IMR-90 (cell line): ENCODE measurements around the gene KRT6B. TPM values are rescaled to one million over a fixed set of nuclear protein-coding genes. Genes with fewer than 3 reads are reported as not detected.

ENCODE experiments used
- ATAC-seq: fragments of 200-7000 bp; cut with Tn5 transposase; 2 replicates; pipeline ENCODE4 v1.9.1; 2020; ENCODE audit warnings: low read depth, mild to moderate bottlenecking, moderate library complexity
- BruUV-seq: library from RNA; stranded (reverse); fragments of 400-500 nt; replicated peaks from 2 replicates; lab custom pipeline; 2021; lab: Mats Ljungman, UMichigan
- CTCF ChIA-PET: fragments of 300-600 bp; formaldehyde crosslinking; extraction: SDS; loops from one replicate; lab custom pipeline; 2021; ENCODE audit warnings: antibody characterized with exemption; lab: Yijun Ruan, JAX
- POLR2A ChIA-PET: fragments of 300-600 bp; sonication (Branson Sonifier 250); formaldehyde crosslinking; loops from one replicate; lab custom pipeline; 2022; ENCODE audit warnings: antibody characterized with exemption; ENCODE audit not compliant: unreplicated experiment; lab: Charles Lee
- DNase-seq: peaks from one replicate; pipeline ENCODE4 v3.0.0; 2013
- H2AFZ ChIP-seq: replicated peaks from 2 replicates; pipeline ENCODE3; 2013; ENCODE audit warnings: low read length, mild to moderate bottlenecking; ENCODE audit not compliant: poor library complexity
- H2AK5ac ChIP-seq: 2 replicates; pipeline ENCODE4 v1.6.1; 2013; ENCODE audit warnings: low read depth, low read length, inconsistent platforms
- H2AK9ac ChIP-seq: replicated peaks from 2 replicates; pipeline ENCODE3; 2013; ENCODE audit warnings: mild to moderate bottlenecking, low read depth, low read length, moderate library complexity; ENCODE audit not compliant: poor library complexity
- H2BK120ac ChIP-seq: 2 replicates; pipeline ENCODE4 v1.6.1; 2013; ENCODE audit warnings: low read depth, low read length, inconsistent platforms
- H2BK15ac ChIP-seq: 3 replicates; pipeline ENCODE4 v1.6.1; 2013; ENCODE audit warnings: low read depth, low read length, inconsistent platforms
- H2BK20ac ChIP-seq: 2 replicates; pipeline ENCODE4 v1.6.1; 2013; ENCODE audit warnings: low read depth, mild to moderate bottlenecking, inconsistent platforms, low read length, moderate library complexity
- H2BK5ac ChIP-seq: 2 replicates; pipeline ENCODE4 v1.6.1; 2013; ENCODE audit warnings: mild to moderate bottlenecking, low read depth, low read length, inconsistent platforms; ENCODE audit not compliant: poor library complexity, severe bottlenecking
- H3K14ac ChIP-seq: replicated peaks from 2 replicates; pipeline ENCODE4 v1.6.1; 2013; ENCODE audit warnings: low read depth, low read length, inconsistent platforms
- H3K18ac ChIP-seq: 2 replicates; pipeline ENCODE4 v1.6.1; 2013; ENCODE audit warnings: low read depth, low read length, control low read depth
- H3K23ac ChIP-seq: 2 replicates; pipeline ENCODE4 v1.6.1; 2013; ENCODE audit warnings: low read depth, low read length, inconsistent platforms
- H3K27ac ChIP-seq: 2 replicates; pipeline ENCODE4 v1.5.1; 2013; ENCODE audit warnings: mild to moderate bottlenecking, control low read depth, low read length; ENCODE audit not compliant: insufficient read depth
- H3K27me3 ChIP-seq: 2 replicates; pipeline ENCODE4 v1.6.1; 2013; ENCODE audit warnings: low read length; ENCODE audit not compliant: control insufficient read depth, insufficient read depth
- H3K36me3 ChIP-seq: 2 replicates; pipeline ENCODE4 v1.6.1; 2013; ENCODE audit warnings: low read length, mixed read lengths; ENCODE audit not compliant: control insufficient read depth, insufficient read depth
- H3K4ac ChIP-seq: 2 replicates; pipeline ENCODE4 v1.6.1; 2013; ENCODE audit warnings: low read depth, low read length, inconsistent platforms
- H3K4me1 ChIP-seq: 2 replicates; pipeline ENCODE4 v1.6.1; 2013; ENCODE audit warnings: low read length, mixed read lengths; ENCODE audit not compliant: control insufficient read depth, insufficient read depth
- H3K4me2 ChIP-seq: 2 replicates; pipeline ENCODE4 v1.6.1; 2013; ENCODE audit warnings: low read depth, mild to moderate bottlenecking, control low read depth, low read length, moderate library complexity
- H3K4me3 ChIP-seq: 2 replicates; pipeline ENCODE4 v1.5.1; 2013; ENCODE audit warnings: low read depth, mild to moderate bottlenecking, control low read depth, low read length, moderate library complexity; ENCODE audit not compliant: insufficient read depth
- H3K56ac ChIP-seq: 2 replicates; pipeline ENCODE4 v1.6.1; 2013; ENCODE audit warnings: low read length, inconsistent platforms; ENCODE audit not compliant: insufficient read depth; ENCODE audit errors: extremely low read depth
- H3K79me1 ChIP-seq, 2 experiments: 2 replicates each; pipeline ENCODE4 v1.6.1; 2013; ENCODE audit warnings: low read length in 2 of 2, inconsistent platforms in 1 of 2, low read depth in 1 of 2
- H3K9ac ChIP-seq: 2 replicates; pipeline ENCODE4 v1.6.1; 2013; ENCODE audit warnings: low read depth, low read length, control low read depth
- H3K9me1 ChIP-seq: 2 replicates; pipeline ENCODE4 v1.6.1; 2013; ENCODE audit warnings: low read length, inconsistent platforms; ENCODE audit not compliant: insufficient read depth
- H3K9me3 ChIP-seq: 2 replicates; pipeline ENCODE4 v1.6.1; 2013; ENCODE audit warnings: low read length; ENCODE audit not compliant: control insufficient read depth, insufficient read depth
- H4K20me1 ChIP-seq: 2 replicates; pipeline ENCODE4 v1.6.1; 2013; ENCODE audit warnings: low read length, inconsistent platforms; ENCODE audit not compliant: insufficient read depth
- H4K5ac ChIP-seq: 2 replicates; pipeline ENCODE4 v1.6.1; 2013; ENCODE audit warnings: mild to moderate bottlenecking, low read depth, low read length, control low read depth
- H4K8ac ChIP-seq, 2 experiments: 2 replicates each; pipeline ENCODE4 v1.6.1; 2013; ENCODE audit warnings: low read depth in 2 of 2, low read length in 2 of 2, control low read depth in 1 of 2, inconsistent platforms in 1 of 2
- H4K91ac ChIP-seq: 2 replicates; pipeline ENCODE4 v1.6.1; 2013; ENCODE audit warnings: low read depth, low read length, inconsistent platforms; ENCODE audit not compliant: insufficient read depth
- CHD1 ChIP-seq: IDR thresholded peaks from 2 replicates; pipeline ENCODE4 v1.6.1; 2012; ENCODE audit warnings: low read depth, low read length, improper control_type of control experiment
- FOS ChIP-seq: fragments of 150-350 bp; IDR thresholded peaks from 2 replicates; pipeline ENCODE4 v1.6.1; 2016; ENCODE audit warnings: low read depth, low read length
- MAFK ChIP-seq: IDR thresholded peaks from 2 replicates; pipeline ENCODE4 v1.6.1; 2012; ENCODE audit warnings: low read depth, low read length, improper control_type of control experiment
- POLR2A ChIP-seq: IDR thresholded peaks from 2 replicates; pipeline ENCODE4 v1.6.1; 2012; ENCODE audit warnings: mild to moderate bottlenecking, low read depth, low read length
- RAD21 ChIP-seq: IDR thresholded peaks from 2 replicates; pipeline ENCODE4 v1.6.1; 2012; ENCODE audit warnings: low read length, improper control_type of control experiment
- RFX5 ChIP-seq: IDR thresholded peaks from 2 replicates; pipeline ENCODE4 v1.8.0; 2012; ENCODE audit warnings: low read depth, mild to moderate bottlenecking, low read length, moderate library complexity
- WGBS, 2 experiments: methylation state at CpG; one replicate each; pipeline versions ENCODE4 v1.1.5 to v1.1.7; 2013; ENCODE audit warnings: missing lambda C conversion rate in 2 of 2; ENCODE audit not compliant: insufficient read length in 1 of 2; ENCODE audit errors: extremely low coverage in 2 of 2; 5-methylcytosine and 5-hydroxymethylcytosine counted together
- dilution Hi-C: fragments of 300-500 bp; cut with HindIII; formaldehyde crosslinking; loops from one replicate; pipeline ENCODE4 v1.14.3; 2018; ENCODE audit warnings: low sequenced_read_pairs; ENCODE audit not compliant: unreplicated experiment
- in situ Hi-C: fragments of 300-500 bp; cut with MboI; formaldehyde crosslinking; loops from 3 replicates; pipeline ENCODE4 v1.14.3; 2019; ENCODE audit warnings: low sequenced_read_pairs, inconsistent platforms, mixed read lengths
- intact Hi-C: fragments of 100-400 bp; cut with micrococcal nuclease; formaldehyde crosslinking; loops from 2 replicates; pipeline ENCODE4 v1.10.0; 2022
- polyA plus RNA-seq, 3 experiments: library from polyadenylated mRNA; depleted of rRNA; stranded (reverse); fragments of >200 nt; gene quantifications; 2 replicates each; pipeline ENCODE4 v1.2.3, GENCODE V29; 2012; ENCODE audit warnings: low replicate concordance in 1 of 3
- total RNA-seq: library from RNA; depleted of rRNA; stranded (reverse); fragments of >200 nt; gene quantifications from 2 replicates; pipeline ENCODE4 v1.2.3, GENCODE V29; 2012
- TF ChIP-seq, protein P1 (sequence below): fragments of 150-350 bp; IDR thresholded peaks from 2 replicates; pipeline ENCODE4 v1.6.1; 2017; ENCODE audit warnings: mild to moderate bottlenecking, antibody characterized with exemption, low read length, low read depth
- TF ChIP-seq, protein P2 (sequence below): fragments of 150-350 bp; IDR thresholded peaks from 2 replicates; pipeline ENCODE4 v1.6.1; 2016; ENCODE audit warnings: low read depth, mild to moderate bottlenecking, low read length, moderate library complexity, borderline replicate concordance

The KRT6B gene
- total and polyA plus RNA-seq, 2 of the 4 experiments (the other 2 are of a cell fraction), result not detected

DNA sequence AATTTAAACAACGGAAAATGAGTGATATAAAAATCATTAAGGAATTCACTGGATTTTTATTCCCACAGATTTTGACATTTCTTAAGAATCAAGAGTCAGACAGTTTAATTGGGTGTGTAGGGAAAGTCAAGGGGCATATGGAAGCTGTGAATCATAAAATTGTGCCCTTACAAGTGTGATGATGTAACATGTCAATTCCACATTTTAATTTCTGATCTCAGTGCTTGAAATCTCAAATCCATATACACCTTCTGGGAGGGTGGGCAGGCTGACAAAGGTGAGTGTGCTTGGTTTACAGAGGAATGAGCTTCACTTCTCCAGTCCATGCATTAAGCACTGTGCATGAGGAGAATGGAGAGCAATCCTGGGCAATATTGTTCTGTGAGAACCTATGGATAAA lies 42.2 kb upstream of the KRT6B start:
- Histone ChIP-seq H3K27me3 (peaks cover 11% of the 10 kb centered on the region), H4K8ac (no peak overlapping the region), H4K91ac (no peak overlapping the region), H2BK20ac (no peak overlapping the region), H3K9me1 (no peaks in the 10 kb centered on the region), H3K23ac (no peak overlapping the region), H3K4me2 (no peak overlapping the region), H2BK5ac (no peak overlapping the region), H3K4me3 (no peak overlapping the region), H3K18ac (no peak overlapping the region), H3K14ac (no peak overlapping the region), H2AFZ (no peak overlapping the region), H2BK120ac (no peak overlapping the region), H3K27ac (no peak overlapping the region), H3K9me3 (no peaks in the 10 kb centered on the region), H4K20me1 (no peaks in the 10 kb centered on the region), H3K56ac (no peak overlapping the region), H3K4me1 (no peaks in the 10 kb centered on the region), H3K9ac (no peak overlapping the region), H2AK5ac (no peak overlapping the region), H4K5ac (no peak overlapping the region), H3K4ac (no peak overlapping the region), H2BK15ac (no peak overlapping the region), H2AK9ac (no peak overlapping the region), H3K36me3 (no peaks in the 10 kb centered on the region), H3K79me1 (no peaks in the 10 kb centered on the region)
- POLR2A ChIA-PET, result no interaction called here
- no CpG with 5 or more reads among the region's 1 CpG for WGBS, 2 experiments
- intact Hi-C loops, result no loop called here
- CTCF ChIA-PET, result no interaction called here
- no peak for DNase-seq
- no TSS peak for BruUV-seq
- in situ Hi-C loops, result no loop called here
- no peak for ATAC-seq
- dilution Hi-C loops, result no loop called here
- TF ChIP-seq CHD1 (no peak), FOS (no peak), POLR2A (no peak), RFX5 (no peak), RAD21 (no peak), MAFK (no peak)
- TF ChIP-seq, protein P1, sequence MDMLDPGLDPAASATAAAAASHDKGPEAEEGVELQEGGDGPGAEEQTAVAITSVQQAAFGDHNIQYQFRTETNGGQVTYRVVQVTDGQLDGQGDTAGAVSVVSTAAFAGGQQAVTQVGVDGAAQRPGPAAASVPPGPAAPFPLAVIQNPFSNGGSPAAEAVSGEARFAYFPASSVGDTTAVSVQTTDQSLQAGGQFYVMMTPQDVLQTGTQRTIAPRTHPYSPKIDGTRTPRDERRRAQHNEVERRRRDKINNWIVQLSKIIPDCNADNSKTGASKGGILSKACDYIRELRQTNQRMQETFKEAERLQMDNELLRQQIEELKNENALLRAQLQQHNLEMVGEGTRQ, result no peak
- TF ChIP-seq, protein P2, sequence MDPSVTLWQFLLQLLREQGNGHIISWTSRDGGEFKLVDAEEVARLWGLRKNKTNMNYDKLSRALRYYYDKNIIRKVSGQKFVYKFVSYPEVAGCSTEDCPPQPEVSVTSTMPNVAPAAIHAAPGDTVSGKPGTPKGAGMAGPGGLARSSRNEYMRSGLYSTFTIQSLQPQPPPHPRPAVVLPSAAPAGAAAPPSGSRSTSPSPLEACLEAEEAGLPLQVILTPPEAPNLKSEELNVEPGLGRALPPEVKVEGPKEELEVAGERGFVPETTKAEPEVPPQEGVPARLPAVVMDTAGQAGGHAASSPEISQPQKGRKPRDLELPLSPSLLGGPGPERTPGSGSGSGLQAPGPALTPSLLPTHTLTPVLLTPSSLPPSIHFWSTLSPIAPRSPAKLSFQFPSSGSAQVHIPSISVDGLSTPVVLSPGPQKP, result no peak
